ENCODE measurements around the gene BICD1. TPM values are rescaled to one million over a fixed set of nuclear protein-coding genes. Genes with fewer than 3 reads are reported as not detected.
A peak's percentile ranks its signal among the peaks of the same experiment; 100 is the strongest.

The BICD1 gene
- total and polyA plus RNA-seq, 9 donors = 7.7 to 16.9 (median 9.4) TPM

GRCh38 chr12:32201976-32202375 is 95.3 kb downstream of the BICD1 start:
- no peaks in the 10 kb centered on the region for H3K36me3 ChIP-seq (ENCODE audit: control insufficient read depth, insufficient read depth, low read length)
- WGBS (ENCODE audit: insufficient coverage) = 71% methylated on average over 1 of the region's 1 CpG
- no peak overlapping the region for H3K4me3 ChIP-seq (ENCODE audit: low read length)
- no peaks in the 10 kb centered on the region for H3K9me3 ChIP-seq (replicated peaks; ENCODE audit: control insufficient read depth, low read depth, low read length)
- H3K27me3 ChIP-seq (ENCODE audit: control insufficient read depth, insufficient read depth, low read length) = no peaks in the 10 kb centered on the region
- peak; percentile 38 for DNase-seq
- no peak overlapping the region for H3K27ac ChIP-seq (ENCODE audit: low read length)
- H3K4me1 ChIP-seq (ENCODE audit: control insufficient read depth, insufficient read depth, low read length) = no peaks in the 10 kb centered on the region

GRCh38 chr12:32205731-32206130 is 99.1 kb downstream of the BICD1 start:
- H3K27ac ChIP-seq (ENCODE audit: low read length) = no peak overlapping the region
- no peaks in the 10 kb centered on the region for H3K4me1 ChIP-seq (ENCODE audit: control insufficient read depth, insufficient read depth, low read length)
- no CpG with 5 or more reads among the region's 3 CpGs for whole genome bisulfite sequencing (ENCODE audit: insufficient coverage)
- DNase-seq = no peak
- H3K9me3 ChIP-seq (replicated peaks; ENCODE audit: control insufficient read depth, low read depth, low read length) = no peaks in the 10 kb centered on the region
- no peaks in the 10 kb centered on the region for H3K27me3 ChIP-seq (ENCODE audit: control insufficient read depth, insufficient read depth, low read length)
- H3K36me3 ChIP-seq (ENCODE audit: control insufficient read depth, insufficient read depth, low read length) = no peaks in the 10 kb centered on the region
- H3K4me3 ChIP-seq (ENCODE audit: low read length) = no peak overlapping the region

- H3K36me3 ChIP-seq (ENCODE audit: control insufficient read depth, insufficient read depth, low read length) = no peaks in the 10 kb centered on the region
- 100% methylated on average over 1 of the region's 2 CpGs for WGBS (ENCODE audit: insufficient coverage)
- H3K9me3 ChIP-seq (replicated peaks; ENCODE audit: control insufficient read depth, low read depth, low read length) = no peaks in the 10 kb centered on the region
- no peak for DNase-seq
- no peaks in the 10 kb centered on the region for H3K27me3 ChIP-seq (ENCODE audit: control insufficient read depth, insufficient read depth, low read length)
- H3K4me1 ChIP-seq (ENCODE audit: control insufficient read depth, insufficient read depth, low read length) = no peaks in the 10 kb centered on the region
- H3K4me3 ChIP-seq (ENCODE audit: low read length) = no peak overlapping the region
- H3K27ac ChIP-seq (ENCODE audit: low read length) = no peak overlapping the region
Observed at GRCh38 chr12:32208355-32208754, 101.7 kb downstream of the BICD1 start.

- peak; percentile 16 for DNase-seq
- Histone ChIP-seq H3K4me1 (ENCODE audit: control insufficient read depth, insufficient read depth, low read length) (no peaks in the 10 kb centered on the region), H3K36me3 (ENCODE audit: control insufficient read depth, insufficient read depth, low read length) (no peaks in the 10 kb centered on the region), H3K27me3 (ENCODE audit: control insufficient read depth, insufficient read depth, low read length) (no peaks in the 10 kb centered on the region), H3K4me3 (ENCODE audit: low read length) (no peak overlapping the region), H3K9me3 (replicated peaks; ENCODE audit: control insufficient read depth, low read depth, low read length) (no peaks in the 10 kb centered on the region), H3K27ac (ENCODE audit: low read length) (no peak overlapping the region)
- WGBS (ENCODE audit: insufficient coverage) = 54% methylated on average over 2 of the region's 2 CpGs
Observed at GRCh38 chr12:32211066-32211899, 104.6 kb downstream of the BICD1 start.

GRCh38 chr12:32211900-32212156 is 105.2 kb downstream of the BICD1 start:
- Histone ChIP-seq H3K27me3 (ENCODE audit: control insufficient read depth, insufficient read depth, low read length) (no peaks in the 10 kb centered on the region), H3K36me3 (ENCODE audit: control insufficient read depth, insufficient read depth, low read length) (no peaks in the 10 kb centered on the region), H3K9me3 (replicated peaks; ENCODE audit: control insufficient read depth, low read depth, low read length) (no peaks in the 10 kb centered on the region), H3K27ac (ENCODE audit: low read length) (no peak overlapping the region), H3K4me1 (ENCODE audit: control insufficient read depth, insufficient read depth, low read length) (no peaks in the 10 kb centered on the region), H3K4me3 (ENCODE audit: low read length) (no peak overlapping the region)
- no CpG with 5 or more reads among the region's 2 CpGs for WGBS (ENCODE audit: insufficient coverage)
- DNase-seq = no peak

- Histone ChIP-seq H3K27ac (ENCODE audit: low read length) (no peak overlapping the region), H3K9me3 (replicated peaks; ENCODE audit: control insufficient read depth, low read depth, low read length) (no peaks in the 10 kb centered on the region), H3K36me3 (ENCODE audit: control insufficient read depth, insufficient read depth, low read length) (no peaks in the 10 kb centered on the region), H3K4me1 (ENCODE audit: control insufficient read depth, insufficient read depth, low read length) (no peaks in the 10 kb centered on the region), H3K4me3 (ENCODE audit: low read length) (no peak overlapping the region), H3K27me3 (ENCODE audit: control insufficient read depth, insufficient read depth, low read length) (no peaks in the 10 kb centered on the region)
- 79% methylated on average over 2 of the region's 5 CpGs for WGBS (ENCODE audit: insufficient coverage)
- DNase-seq = no peak
Observed at GRCh38 chr12:32214723-32215122, 108.1 kb downstream of the BICD1 start.

- H3K27me3 ChIP-seq (ENCODE audit: control insufficient read depth, insufficient read depth, low read length) = no peaks in the 10 kb centered on the region
- WGBS (ENCODE audit: insufficient coverage) = 64% methylated on average over 5 of the region's 10 CpGs
- H3K4me3 ChIP-seq (ENCODE audit: low read length) = no peak overlapping the region
- DNase-seq = peak; percentile 14
- no peak overlapping the region for H3K27ac ChIP-seq (ENCODE audit: low read length)
- no peaks in the 10 kb centered on the region for H3K9me3 ChIP-seq (replicated peaks; ENCODE audit: control insufficient read depth, low read depth, low read length)
- H3K4me1 ChIP-seq (ENCODE audit: control insufficient read depth, insufficient read depth, low read length) = no peaks in the 10 kb centered on the region
- no peaks in the 10 kb centered on the region for H3K36me3 ChIP-seq (ENCODE audit: control insufficient read depth, insufficient read depth, low read length)
Observed at GRCh38 chr12:32217354-32218310, 111.0 kb downstream of the BICD1 start.

- no peaks in the 10 kb centered on the region for H3K9me3 ChIP-seq (replicated peaks; ENCODE audit: control insufficient read depth, low read depth, low read length)
- H3K4me3 ChIP-seq (ENCODE audit: low read length) = no peak overlapping the region
- no CpG with 5 or more reads among the region's 1 CpG for WGBS (ENCODE audit: insufficient coverage)
- no peaks in the 10 kb centered on the region for H3K27me3 ChIP-seq (ENCODE audit: control insufficient read depth, insufficient read depth, low read length)
- H3K36me3 ChIP-seq (ENCODE audit: control insufficient read depth, insufficient read depth, low read length) = peaks cover 7% of the 10 kb centered on the region
- H3K27ac ChIP-seq (ENCODE audit: low read length) = no peak overlapping the region
- DNase-seq = no peak
- H3K4me1 ChIP-seq (ENCODE audit: control insufficient read depth, insufficient read depth, low read length) = no peaks in the 10 kb centered on the region
Observed at GRCh38 chr12:32223941-32224340, 117.3 kb downstream of the BICD1 start.

- Histone ChIP-seq H3K36me3 (ENCODE audit: control insufficient read depth, insufficient read depth, low read length) (peaks cover 7% of the 10 kb centered on the region), H3K27ac (ENCODE audit: low read length) (no peak overlapping the region), H3K4me3 (ENCODE audit: low read length) (no peak overlapping the region), H3K4me1 (ENCODE audit: control insufficient read depth, insufficient read depth, low read length) (no peaks in the 10 kb centered on the region), H3K27me3 (ENCODE audit: control insufficient read depth, insufficient read depth, low read length) (no peaks in the 10 kb centered on the region), H3K9me3 (replicated peaks; ENCODE audit: control insufficient read depth, low read depth, low read length) (no peaks in the 10 kb centered on the region)
- DNase-seq = no peak
- whole genome bisulfite sequencing (ENCODE audit: insufficient coverage) = 87% methylated on average over 3 of the region's 5 CpGs
Observed at GRCh38 chr12:32226768-32227167, 120.1 kb downstream of the BICD1 start.

GRCh38 chr12:32229971-32230612 is 123.4 kb downstream of the BICD1 start:
- Histone ChIP-seq H3K9me3 (replicated peaks; ENCODE audit: control insufficient read depth, low read depth, low read length) (no peaks in the 10 kb centered on the region), H3K4me1 (ENCODE audit: control insufficient read depth, insufficient read depth, low read length) (no peaks in the 10 kb centered on the region), H3K27ac (ENCODE audit: low read length) (no peak overlapping the region), H3K36me3 (ENCODE audit: control insufficient read depth, insufficient read depth, low read length) (peaks cover 7% of the 10 kb centered on the region), H3K4me3 (ENCODE audit: low read length) (no peak overlapping the region), H3K27me3 (ENCODE audit: control insufficient read depth, insufficient read depth, low read length) (no peaks in the 10 kb centered on the region)
- 69% methylated on average over 4 of the region's 4 CpGs for WGBS (ENCODE audit: insufficient coverage)
- DNase-seq = no peak
